H1 (cell line): Measurements from ENCODE around the gene NECTIN1.

Experiments
- CEBPB ChIP-seq: IDR thresholded peaks from 2 replicates; pipeline ENCODE4 v1.6.1; 2012; ENCODE audit warnings: low read depth, low read length
- CHD2 ChIP-seq: IDR thresholded peaks from 2 replicates; pipeline ENCODE4 v1.6.1; 2012; ENCODE audit warnings: low read length, improper control_type of control experiment
- EZH2 ChIP-seq: fragments of 200-600 bp; sonication (generic); IDR thresholded peaks from 2 replicates; pipeline ENCODE4 v1.7.1; 2012; ENCODE audit warnings: low read depth, mild to moderate bottlenecking, moderate library complexity, low read length, inconsistent platforms; ENCODE audit not compliant: severe bottlenecking
- MAFK ChIP-seq: IDR thresholded peaks from 2 replicates; pipeline ENCODE4 v1.6.1; 2012; ENCODE audit warnings: low read depth, mild to moderate bottlenecking, improper control_type of control experiment, low read length
- POLR2A ChIP-seq, 2 experiments: IDR thresholded peaks; 1 replicate in 1 of 2; 2 replicates in 1 of 2; pipeline ENCODE4 v1.6.1; 2011; ENCODE audit warnings: low read depth in 2 of 2, low read length in 2 of 2, mild to moderate bottlenecking in 2 of 2; ENCODE audit errors: control extremely low read depth in 1 of 2
- POLR2AphosphoS5 ChIP-seq: IDR thresholded peaks from 2 replicates; pipeline ENCODE4 v1.6.1; 2011; ENCODE audit warnings: low read depth, low read length
- TF ChIP-seq, protein P1 (sequence below), 3 experiments: IDR thresholded peaks; 1 replicate in 2 of 3; 2 replicates in 1 of 3; pipeline versions ENCODE4 v1.5.1 to v1.6.1; 2011; ENCODE audit warnings: low read length in 3 of 3, mild to moderate bottlenecking in 3 of 3, inconsistent platforms in 2 of 3, low read depth in 1 of 3, moderate library complexity in 1 of 3; ENCODE audit not compliant: insufficient read depth in 1 of 3; ENCODE audit errors: control extremely low read depth in 1 of 3
- TF ChIP-seq, protein P2 (sequence below): IDR thresholded peaks from 2 replicates; pipeline ENCODE4 v1.6.1; 2012; ENCODE audit warnings: inconsistent platforms

DNA sequence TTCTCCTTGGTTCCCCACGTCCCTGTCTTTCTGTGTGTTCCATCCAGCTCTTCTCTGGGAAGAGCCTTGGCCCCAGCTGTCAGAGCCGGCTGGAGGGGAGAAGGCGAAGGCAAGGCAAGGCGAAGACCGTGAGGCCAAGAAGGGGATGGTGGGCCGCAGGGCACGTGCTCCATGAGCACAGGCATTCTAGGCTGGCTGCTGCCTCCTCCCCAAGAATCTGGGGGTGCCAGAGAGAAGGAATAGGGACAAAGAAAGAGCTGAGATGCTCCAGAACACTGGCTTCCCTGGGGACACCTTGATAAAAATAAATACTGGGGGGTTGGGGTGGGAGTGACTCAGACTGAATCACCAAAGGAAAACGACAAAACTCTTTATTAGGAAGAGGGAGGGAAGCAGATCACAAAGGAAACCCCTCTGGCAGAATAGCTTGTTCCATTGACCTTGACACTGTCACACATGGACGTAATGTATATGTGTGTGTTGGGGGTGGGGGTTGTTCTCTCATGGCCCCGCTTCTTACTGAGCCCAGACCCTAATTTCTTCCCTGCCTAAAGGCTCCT lies 52.5 kb downstream of the NECTIN1 start:
- TF ChIP-seq, protein P1, sequence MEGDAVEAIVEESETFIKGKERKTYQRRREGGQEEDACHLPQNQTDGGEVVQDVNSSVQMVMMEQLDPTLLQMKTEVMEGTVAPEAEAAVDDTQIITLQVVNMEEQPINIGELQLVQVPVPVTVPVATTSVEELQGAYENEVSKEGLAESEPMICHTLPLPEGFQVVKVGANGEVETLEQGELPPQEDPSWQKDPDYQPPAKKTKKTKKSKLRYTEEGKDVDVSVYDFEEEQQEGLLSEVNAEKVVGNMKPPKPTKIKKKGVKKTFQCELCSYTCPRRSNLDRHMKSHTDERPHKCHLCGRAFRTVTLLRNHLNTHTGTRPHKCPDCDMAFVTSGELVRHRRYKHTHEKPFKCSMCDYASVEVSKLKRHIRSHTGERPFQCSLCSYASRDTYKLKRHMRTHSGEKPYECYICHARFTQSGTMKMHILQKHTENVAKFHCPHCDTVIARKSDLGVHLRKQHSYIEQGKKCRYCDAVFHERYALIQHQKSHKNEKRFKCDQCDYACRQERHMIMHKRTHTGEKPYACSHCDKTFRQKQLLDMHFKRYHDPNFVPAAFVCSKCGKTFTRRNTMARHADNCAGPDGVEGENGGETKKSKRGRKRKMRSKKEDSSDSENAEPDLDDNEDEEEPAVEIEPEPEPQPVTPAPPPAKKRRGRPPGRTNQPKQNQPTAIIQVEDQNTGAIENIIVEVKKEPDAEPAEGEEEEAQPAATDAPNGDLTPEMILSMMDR (IDR thresholded peaks at IDR 0.05; ENCODE audit: control extremely low read depth in 1 of 3, insufficient read depth in 1 of 3, low read depth in 1 of 3, low read length in 3 of 3): no peak
- TF ChIP-seq, protein P2, sequence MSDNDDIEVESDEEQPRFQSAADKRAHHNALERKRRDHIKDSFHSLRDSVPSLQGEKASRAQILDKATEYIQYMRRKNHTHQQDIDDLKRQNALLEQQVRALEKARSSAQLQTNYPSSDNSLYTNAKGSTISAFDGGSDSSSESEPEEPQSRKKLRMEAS: no peak
- TF ChIP-seq MAFK: no peak
- TF ChIP-seq EZH2: no peak
- no peak for TF ChIP-seq CEBPB
- TF ChIP-seq CHD2: no peak
- no peak for TF ChIP-seq POLR2AphosphoS5
- no peak for TF ChIP-seq POLR2A (IDR thresholded peaks at IDR 0.05; ENCODE audit: control extremely low read depth in 1 of 2, low read depth in 2 of 2, low read length in 2 of 2)
